Stimulated activated CD8-positive, alpha-beta memory T cell treated with anti-CD3 and anti-CD28 coated beads, Interleukin-7, amount 100 ng/mL, for 24 hours (primary cell): ENCODE data around the gene PYROXD2.
"Not testable (repeated sequence)": the region's sequence is repeated elsewhere in the genome, so short reads cannot be mapped to it uniquely, and the experiment has no call there.

Experiments
- DNase-seq: peaks from one replicate; pipeline ENCODE4 v3.0.0-alpha.2; 2020; ENCODE audit warnings: low read depth

The PYROXD2 gene

DNA sequence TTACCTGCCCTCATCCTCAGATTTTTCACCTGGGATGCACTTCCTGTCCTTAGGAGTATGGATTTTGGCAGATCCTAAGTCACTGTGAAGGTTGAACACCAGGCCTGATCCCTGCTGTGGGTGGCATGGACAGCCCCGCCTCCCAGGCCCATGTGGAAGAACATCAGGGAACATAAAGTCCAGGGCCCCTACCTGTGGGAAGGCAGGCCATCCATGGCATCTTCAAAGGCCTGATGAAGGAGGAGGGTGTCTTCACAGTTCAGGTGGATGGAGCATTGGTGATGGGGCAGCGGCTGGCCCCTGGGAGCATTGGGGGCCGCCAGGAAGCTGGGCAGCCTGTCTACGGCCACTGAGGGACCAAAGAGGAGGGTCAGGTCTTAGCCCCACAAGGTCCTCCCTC, 24.6 kb downstream of the PYROXD2 start:
- no peak for DNase-seq

DNA sequence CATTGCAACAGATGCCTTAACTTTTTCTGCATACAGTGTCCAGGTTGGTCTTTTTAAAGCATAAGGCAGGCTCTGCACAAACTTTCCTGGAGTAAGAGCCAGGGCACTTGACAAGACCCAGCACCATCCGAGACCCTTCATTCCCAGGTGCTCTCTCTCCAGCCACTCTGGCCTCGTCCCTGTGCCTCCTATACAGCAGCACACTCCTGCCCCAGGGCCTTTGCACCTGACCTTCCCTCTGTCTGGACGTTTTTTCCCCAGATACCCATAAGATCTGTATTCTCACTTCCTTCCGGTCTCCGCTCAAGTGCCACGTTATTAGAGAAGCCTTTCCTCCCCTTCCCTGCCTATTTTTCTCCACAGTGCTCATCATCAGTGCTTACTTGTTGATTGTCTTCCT, 25.6 kb downstream of the PYROXD2 start:
- no peak for DNase-seq

DNA sequence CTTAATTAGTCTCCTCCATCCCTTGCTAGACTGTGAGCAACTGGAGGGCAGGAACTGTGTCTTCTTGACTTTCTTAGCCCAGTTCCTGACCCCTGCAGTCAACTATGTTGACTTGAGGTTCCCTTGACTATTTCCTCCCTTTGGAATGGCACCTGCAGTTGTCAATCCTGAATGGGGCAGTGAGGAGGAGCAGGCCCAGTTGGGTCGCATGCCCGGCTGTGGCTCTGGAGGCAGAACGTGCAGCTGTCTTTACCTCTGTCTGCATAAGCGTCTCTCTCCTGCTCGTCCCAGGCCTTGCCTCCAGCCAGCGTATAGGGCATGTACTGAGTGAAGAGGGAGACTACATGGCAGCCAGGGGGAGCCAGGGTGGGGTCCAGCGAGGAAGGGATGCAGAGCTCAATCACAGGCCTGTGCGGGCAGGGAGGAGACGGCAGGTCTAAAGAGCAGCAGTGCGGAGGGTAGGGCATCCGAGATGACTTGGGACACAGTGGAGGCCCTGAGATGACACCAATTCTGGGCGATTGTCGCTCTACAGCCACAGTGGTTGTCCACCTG, 26.8 kb downstream of the PYROXD2 start:
- no peak for DNase-seq

DNA sequence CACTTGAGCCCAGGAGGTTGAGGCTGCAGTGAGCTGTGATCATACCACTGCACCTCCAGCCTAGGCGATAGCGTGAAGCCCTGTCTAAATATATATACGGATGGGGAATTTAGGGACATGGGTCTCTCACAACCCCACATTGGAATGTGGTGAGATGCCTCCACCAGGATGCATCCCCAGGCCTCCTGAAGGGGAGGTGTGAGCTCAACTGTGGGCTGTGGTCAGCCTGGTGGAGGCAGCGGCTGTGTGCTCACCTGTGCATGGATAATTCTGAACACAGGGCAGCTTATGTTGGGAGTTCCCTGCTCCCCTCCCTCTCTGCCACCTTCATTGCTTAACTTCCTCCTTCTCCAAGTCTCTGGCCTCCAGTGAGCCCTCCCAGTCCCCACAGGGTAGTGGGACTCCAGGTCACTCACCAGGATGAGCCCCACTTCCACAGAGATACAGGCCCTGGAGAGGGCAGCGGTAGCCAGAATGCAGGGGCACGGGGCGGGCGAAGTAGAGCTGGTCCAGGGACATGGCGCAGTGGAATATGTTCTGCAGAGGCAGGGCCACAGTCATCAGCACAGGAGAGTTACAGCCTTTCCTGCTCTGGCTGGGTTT, 30.4 kb downstream of the PYROXD2 start:
- no peak for DNase-seq

DNA sequence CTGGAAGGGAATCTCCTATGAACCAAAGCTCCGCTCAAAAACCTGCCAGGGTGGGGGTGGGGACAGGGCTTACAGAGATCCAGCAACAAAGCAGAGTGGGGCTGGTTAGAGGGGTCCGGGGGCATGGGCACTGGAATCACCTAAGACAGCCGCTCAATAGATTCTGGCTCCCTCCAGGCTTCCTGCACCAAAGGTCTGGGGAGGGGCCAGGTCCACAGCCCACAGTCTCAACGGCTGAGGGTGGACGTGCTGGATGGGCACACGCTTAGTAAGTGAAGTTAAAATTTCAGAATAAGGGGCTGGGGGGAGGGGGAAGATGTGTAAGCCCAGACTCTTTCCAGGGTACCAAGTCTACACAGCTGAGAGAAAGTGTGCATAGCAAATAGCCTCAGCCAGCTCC, 31.1 kb downstream of the PYROXD2 start:
- DNase-seq: no peak

DNA sequence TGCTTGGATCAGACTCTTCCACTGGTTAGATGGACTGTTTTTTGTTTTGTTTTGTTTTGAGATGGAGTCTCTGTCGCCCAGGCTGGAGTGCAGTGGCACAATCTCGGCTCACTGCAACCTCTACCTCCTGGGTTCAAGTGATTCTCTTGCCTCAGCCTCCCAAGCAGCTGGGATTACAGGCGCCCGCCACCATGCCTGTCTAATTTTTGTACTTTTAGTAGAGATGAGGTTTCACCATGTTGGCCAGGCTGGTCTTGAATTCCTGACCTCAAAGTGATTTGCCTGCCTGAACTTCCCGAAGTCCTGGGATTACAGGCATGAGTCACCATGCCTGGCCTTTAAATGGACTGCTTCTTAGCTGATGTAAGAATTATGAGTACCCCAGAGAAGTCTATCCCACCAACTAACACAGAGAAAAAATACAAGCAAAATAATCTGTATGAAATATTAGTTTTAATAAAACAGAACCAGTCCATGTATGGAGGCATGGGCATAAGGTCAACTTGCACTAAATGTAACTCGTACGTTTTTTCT, 31.8 kb downstream of the PYROXD2 start:
- DNase-seq: not testable (repeated sequence)

- no peak for DNase-seq
Observed at GRCh38 chr10:98382691-98383101, 32.3 kb downstream of the PYROXD2 start.

- no peak for DNase-seq
Observed at GRCh38 chr10:98380493-98381339, 34.3 kb downstream of the PYROXD2 start.

GRCh38 chr10:98378722-98379121, 36.3 kb downstream of the PYROXD2 start:
- DNase-seq: no peak

DNA sequence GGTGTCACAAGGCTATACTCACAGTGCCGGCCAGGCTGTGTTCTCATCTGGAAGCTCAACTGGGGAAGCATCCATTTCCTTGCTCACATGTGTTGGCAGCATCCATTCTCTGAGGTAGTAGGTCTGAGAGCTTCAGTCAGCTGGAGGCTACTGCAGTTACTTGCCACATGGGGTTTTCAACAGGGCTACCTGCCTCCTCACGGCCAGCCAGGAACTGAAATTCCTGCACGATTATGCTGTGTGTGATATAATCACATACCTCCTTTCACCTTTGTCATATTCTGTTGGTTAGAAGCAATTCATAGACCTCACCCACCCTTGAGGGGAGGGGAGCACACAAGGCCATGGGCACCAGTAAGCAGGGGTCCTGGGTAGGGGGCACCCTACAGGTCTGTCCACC, 37.4 kb downstream of the PYROXD2 start:
- no peak for DNase-seq

GRCh38 chr10:98377001-98377400, 38.0 kb downstream of the PYROXD2 start:
- no peak for DNase-seq

GRCh38 chr10:98376485-98376884, 38.5 kb downstream of the PYROXD2 start:
- DNase-seq: no peak

- DNase-seq: no peak
Observed at GRCh38 chr10:98374217-98374985, 40.6 kb downstream of the PYROXD2 start.

- DNase-seq: no peak
Observed at GRCh38 chr10:98373260-98374040, 41.5 kb downstream of the PYROXD2 start.

DNA sequence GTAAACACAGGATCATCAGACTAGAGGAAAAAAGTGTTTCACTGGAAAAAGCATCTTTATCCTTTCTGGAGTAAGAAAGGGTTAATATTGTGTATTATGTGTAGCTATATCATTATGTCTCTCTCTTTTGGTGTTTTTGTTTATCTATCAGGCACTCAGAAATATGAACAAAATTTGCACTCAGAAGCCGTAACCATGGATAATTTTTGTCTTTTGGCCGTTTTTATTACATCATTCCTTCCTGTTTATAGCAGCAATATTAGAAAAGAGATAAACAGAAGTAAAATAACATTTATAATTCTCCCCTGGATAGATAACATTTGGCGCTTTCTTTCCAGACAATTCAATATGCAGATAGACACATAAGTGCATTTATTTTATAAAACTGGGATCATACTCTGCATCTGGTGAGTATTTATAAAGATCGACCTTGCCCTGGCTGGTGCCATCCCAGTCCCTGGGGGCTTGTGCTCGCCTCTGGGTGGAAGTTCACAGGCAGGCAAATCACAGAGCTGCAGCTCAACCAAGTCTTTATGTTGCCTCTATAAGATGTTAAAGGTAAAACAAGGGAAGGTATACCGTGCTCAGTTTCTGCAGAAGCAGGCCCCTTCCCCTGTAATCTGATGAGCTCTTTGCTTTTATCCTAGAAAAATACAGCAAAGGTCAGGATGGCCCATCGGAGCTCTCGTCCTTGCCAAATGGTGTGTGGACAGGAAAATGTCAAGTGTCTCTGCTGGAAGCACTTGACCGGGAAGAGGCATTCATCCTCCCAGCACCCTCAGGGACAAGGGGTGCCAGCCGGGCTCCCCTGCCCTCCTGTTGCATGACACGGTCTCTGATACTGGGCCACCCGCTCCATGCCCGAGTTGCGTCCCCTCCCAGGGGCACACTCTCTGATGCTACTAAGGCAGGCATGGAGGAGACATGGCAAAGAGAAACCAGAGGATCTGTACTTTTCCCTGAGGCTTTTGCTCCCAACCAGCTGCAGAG, 43.9 kb downstream of the PYROXD2 start:
- no peak for DNase-seq

GRCh38 chr10:98369801-98370200, 45.2 kb downstream of the PYROXD2 start:
- DNase-seq: no peak

- DNase-seq: no peak
Observed at GRCh38 chr10:98368644-98369043, 46.3 kb downstream of the PYROXD2 start.

DNA sequence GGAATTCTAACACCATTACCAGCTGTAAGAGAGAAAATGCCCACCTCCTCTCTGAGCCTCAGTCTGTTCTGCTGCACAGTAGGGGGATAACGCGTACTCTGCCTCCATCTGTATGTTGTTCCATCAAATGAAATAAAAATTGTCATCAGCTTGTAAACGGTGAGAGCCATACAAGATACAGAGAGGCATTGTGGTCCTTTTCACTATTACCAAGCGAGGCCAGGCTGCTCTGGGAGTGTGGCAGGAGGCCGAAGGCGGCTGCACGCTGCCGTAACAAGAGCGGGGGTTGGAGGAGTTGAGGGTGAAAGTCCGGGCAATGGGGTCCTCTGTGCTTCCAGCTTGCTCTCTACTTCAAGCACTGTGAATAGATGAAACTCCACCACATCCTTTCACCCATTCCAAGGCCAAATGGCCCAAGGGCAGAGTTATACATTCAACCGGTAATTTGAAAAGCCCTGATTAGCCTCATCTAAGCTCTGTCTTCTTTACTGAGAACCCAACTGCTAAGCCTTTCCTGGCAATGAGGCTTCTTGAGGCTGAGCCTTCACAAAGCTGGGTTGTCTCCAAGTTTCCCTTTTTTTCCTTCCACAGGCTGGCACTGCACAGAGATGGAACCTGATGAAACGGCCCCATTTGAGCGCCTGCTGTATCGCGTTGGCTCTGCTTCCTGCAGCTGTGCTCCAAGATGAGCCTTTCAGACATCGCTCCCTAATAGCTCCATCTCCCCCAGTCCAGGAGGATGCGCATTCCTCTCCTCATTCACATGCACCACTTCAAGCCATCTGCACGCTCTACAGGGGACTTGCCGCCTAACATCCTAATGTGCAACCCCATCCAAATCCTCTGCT, 47.2 kb downstream of the PYROXD2 start:
- no peak for DNase-seq

- DNase-seq: no peak
Observed at GRCh38 chr10:98366062-98366530, 48.9 kb downstream of the PYROXD2 start.
